Trophoblast cell (in vitro differentiated cells and primary cell): Measurements from ENCODE around the gene KCTD2.

ENCODE experiments used
- DNase-seq, 2 donors: peaks; one replicate each; pipeline ENCODE4 v3.0.0-alpha.2; 2016
- H2AFZ ChIP-seq: 2 replicates; pipeline ENCODE4 v1.6.1; 2013; ENCODE audit warnings: low read length, moderate library complexity, mild to moderate bottlenecking; ENCODE audit not compliant: insufficient read depth, poor library complexity
- H2AK5ac ChIP-seq: 2 replicates; pipeline ENCODE4 v1.6.1; 2013; ENCODE audit warnings: mild to moderate bottlenecking, low read length
- H2BK120ac ChIP-seq: 2 replicates; pipeline ENCODE4 v1.6.1; 2013; ENCODE audit warnings: low read length, mild to moderate bottlenecking, moderate library complexity; ENCODE audit not compliant: insufficient read depth, poor library complexity
- H2BK12ac ChIP-seq: 2 replicates; pipeline ENCODE4 v1.6.1; 2013; ENCODE audit warnings: mild to moderate bottlenecking, low read length, moderate library complexity
- H2BK5ac ChIP-seq: 2 replicates; pipeline ENCODE4 v1.6.1; 2013; ENCODE audit warnings: low read length, low read depth, moderate library complexity, mild to moderate bottlenecking; ENCODE audit not compliant: poor library complexity
- H3K14ac ChIP-seq: 2 replicates; pipeline ENCODE4 v1.6.1; 2013; ENCODE audit warnings: mild to moderate bottlenecking, low read length
- H3K18ac ChIP-seq: 2 replicates; pipeline ENCODE4 v1.6.1; 2013; ENCODE audit warnings: mild to moderate bottlenecking, low read length
- H3K23ac ChIP-seq: 2 replicates; pipeline ENCODE4 v1.6.1; 2013; ENCODE audit warnings: low read length
- H3K27ac ChIP-seq: 2 replicates; pipeline ENCODE4 v1.5.1; 2013; ENCODE audit warnings: low read depth, mild to moderate bottlenecking, inconsistent platforms, low read length, moderate library complexity
- H3K27me3 ChIP-seq: 2 replicates; pipeline ENCODE4 v1.6.1; 2013; ENCODE audit warnings: inconsistent platforms, mild to moderate bottlenecking, low read length, moderate library complexity; ENCODE audit not compliant: insufficient read depth
- H3K36me3 ChIP-seq, 2 experiments: 1 replicate in 1 of 2; 2 replicates in 1 of 2; pipeline ENCODE4 v1.6.1; 2013; ENCODE audit warnings: low read length in 2 of 2, mild to moderate bottlenecking in 2 of 2, moderate library complexity in 1 of 2; ENCODE audit not compliant: insufficient read depth in 2 of 2, control insufficient read depth in 1 of 2
- H3K4ac ChIP-seq: 2 replicates; pipeline ENCODE4 v1.6.1; 2013; ENCODE audit warnings: low read depth, mild to moderate bottlenecking, low read length, moderate library complexity
- H3K4me1 ChIP-seq, 2 experiments: 1 replicate in 1 of 2; 2 replicates in 1 of 2; pipeline ENCODE4 v1.6.1; 2013; ENCODE audit warnings: low read length in 2 of 2, mild to moderate bottlenecking in 2 of 2, moderate library complexity in 1 of 2; ENCODE audit not compliant: insufficient read depth in 2 of 2, control insufficient read depth in 1 of 2
- H3K4me2 ChIP-seq: 2 replicates; pipeline ENCODE4 v1.6.1; 2013; ENCODE audit warnings: inconsistent platforms, mild to moderate bottlenecking, low read length, moderate library complexity
- H3K4me3 ChIP-seq: 2 replicates; pipeline ENCODE4 v1.5.1; 2013; ENCODE audit warnings: mild to moderate bottlenecking, low read depth, low read length, inconsistent platforms
- H3K79me1 ChIP-seq: one replicate; pipeline ENCODE4 v1.6.1; 2013; ENCODE audit warnings: low read length
- H3K79me2 ChIP-seq: 2 replicates; pipeline ENCODE4 v1.6.1; 2013; ENCODE audit warnings: low read length, mild to moderate bottlenecking; ENCODE audit not compliant: control insufficient read depth, insufficient read depth, poor library complexity
- H3K9ac ChIP-seq: 2 replicates; pipeline ENCODE4 v1.6.1; 2013; ENCODE audit warnings: mild to moderate bottlenecking, low read length
- H3K9me3 ChIP-seq: 2 replicates; pipeline ENCODE4 v1.6.1; 2013; ENCODE audit warnings: low read depth, mild to moderate bottlenecking, control low read depth, inconsistent platforms, low read length; ENCODE audit not compliant: insufficient read depth
- H4K12ac ChIP-seq: 2 replicates; pipeline ENCODE4 v1.6.1; 2013; ENCODE audit warnings: low read depth, mild to moderate bottlenecking, low read length, moderate library complexity
- H4K8ac ChIP-seq: 2 replicates; pipeline ENCODE4 v1.6.1; 2013; ENCODE audit warnings: low read depth, mild to moderate bottlenecking, low read length, moderate library complexity
- H4K91ac ChIP-seq: one replicate; pipeline ENCODE4 v1.6.1; 2013; ENCODE audit warnings: low read depth, mild to moderate bottlenecking, low read length, moderate library complexity
- WGBS: extraction: QIAGEN DNeasy Blood & Tissue Kit; methylation state at CpG from one replicate; pipeline ENCODE4 v1.1.7; 2013; ENCODE audit warnings: missing lambda C conversion rate; ENCODE audit not compliant: insufficient read length, insufficient coverage; ENCODE audit errors: extremely low coverage; 5-methylcytosine and 5-hydroxymethylcytosine counted together

KCTD2 gene

GRCh38 chr17:75086496-75087181, 39.6 kb downstream of the KCTD2 start:
- Histone ChIP-seq H3K23ac (no peak overlapping the region), H2AFZ (no peak overlapping the region), H3K27ac (no peak overlapping the region), H2BK12ac (peak overlapping the region; percentile 78), H4K8ac (peak overlapping the region; percentile 2), H3K79me1 (peaks cover 25% of the 10 kb centered on the region), H2BK5ac (peak overlapping the region; percentile 5), H2AK5ac (peak overlapping the region; percentile 16), H3K27me3 (no peaks in the 10 kb centered on the region), H3K4me2 (no peak overlapping the region), H3K18ac (peak overlapping the region; percentile 8), H3K9ac (no peak overlapping the region), H3K4me1 (peaks cover 34 to 47% of the 10 kb centered on the region in 2 experiments), H3K4ac (no peak overlapping the region), H3K79me2 (peaks cover 17% of the 10 kb centered on the region), H4K91ac (peak overlapping the region; percentile 90), H3K14ac (peak overlapping the region; percentile 27), H2BK120ac (peak overlapping the region; percentile 21), H3K4me3 (no peak overlapping the region), H3K36me3 (no peaks in the 10 kb centered on the region), H3K9me3 (no peaks in the 10 kb centered on the region), H4K12ac (no peak overlapping the region)
- no peak for DNase-seq
- WGBS = 100% methylated on average over 1 of the region's 15 CpGs

- Histone ChIP-seq H3K18ac (peak overlapping the region; percentile 85), H3K4ac (peak overlapping the region; percentile 71), H3K4me3 (peak overlapping the region; percentile 48)
These were observed 40.1 kb downstream of the KCTD2 start for GRCh38 chr17:75087182-75087557.

GRCh38 chr17:75087558-75088453, 40.8 kb downstream of the KCTD2 start, which contains the start of gene SLC16A5:
TSS of gene SLC16A5 (plus strand) at chr17:75087954. CDS start at chr17:75093637, 5,683 bp downstream.
- peak within 1 kb of the TSS; percentile 99 for H3K14ac ChIP-seq
- no CpG with 5 or more reads among the region's 69 CpGs for WGBS

More at GRCh38 chr17:75087182-75087557, 40.1 kb downstream of the KCTD2 start:
- Histone ChIP-seq H3K27ac (peak overlapping the region; percentile 100), H3K27me3 (no peaks in the 10 kb centered on the region), H3K4me1 (peaks cover 39 to 51% of the 10 kb centered on the region in 2 experiments), H2BK12ac (peak overlapping the region; percentile 34), H2AFZ (peak overlapping the region; percentile 80), H2AK5ac (peak overlapping the region; percentile 88), H3K23ac (no peak overlapping the region), H3K4me2 (peak overlapping the region; percentile 66), H2BK5ac (peak overlapping the region; percentile 79), H4K12ac (peak overlapping the region; percentile 65), H4K91ac (peak overlapping the region; percentile 90), H3K14ac (peak overlapping the region; percentile 83), H3K79me2 (peaks cover 17% of the 10 kb centered on the region), H3K9ac (peak overlapping the region; percentile 66), H4K8ac (peak overlapping the region; percentile 93), H2BK120ac (peak overlapping the region; percentile 82), H3K9me3 (no peaks in the 10 kb centered on the region), H3K79me1 (peaks cover 25% of the 10 kb centered on the region), H3K36me3 (no peaks in the 10 kb centered on the region)
- no CpG with 5 or more reads among the region's 12 CpGs for WGBS
- no peak for DNase-seq

More at GRCh38 chr17:75087558-75088453, 40.8 kb downstream of the KCTD2 start, which contains the start of gene SLC16A5:
- Histone ChIP-seq H4K8ac (peak within 1 kb of the TSS; percentile 99), H3K9ac (peak within 1 kb of the TSS; percentile 93), H2BK5ac (peak within 1 kb of the TSS; percentile 99), H3K18ac (peak within 1 kb of the TSS; percentile 98), H2BK12ac (peak within 1 kb of the TSS; percentile 91), H4K12ac (peak within 1 kb of the TSS; percentile 99), H3K79me2 (peaks cover 17% of the 10 kb centered on the region), H3K36me3 (no peaks in the 10 kb centered on the region), H4K91ac (peak within 1 kb of the TSS; percentile 100), H3K4me3 (peak within 1 kb of the TSS; percentile 78), H3K27me3 (no peaks in the 10 kb centered on the region), H3K4me2 (peak within 1 kb of the TSS; percentile 66), H3K4me1 (peaks cover 44 to 51% of the 10 kb centered on the region in 2 experiments), H2BK120ac (peak within 1 kb of the TSS; percentile 98), H3K27ac (peak within 1 kb of the TSS; percentile 100), H3K79me1 (peaks cover 23% of the 10 kb centered on the region), H2AFZ (peak within 1 kb of the TSS; percentile 84), H3K4ac (peak within 1 kb of the TSS; percentile 97), H3K9me3 (no peaks in the 10 kb centered on the region), H3K23ac (no peak within 1 kb of the TSS), H2AK5ac (peak within 1 kb of the TSS; percentile 96)
- peak; percentile 97 for DNase-seq
